Measurements from ENCODE around the gene KIAA0930. TPM values are rescaled to one million over a fixed set of nuclear protein-coding genes. Genes with fewer than 3 reads are reported as not detected.

Gene KIAA0930
- total RNA-seq, 1 donor from 2014 or later, result 18.6 TPM

DNA sequence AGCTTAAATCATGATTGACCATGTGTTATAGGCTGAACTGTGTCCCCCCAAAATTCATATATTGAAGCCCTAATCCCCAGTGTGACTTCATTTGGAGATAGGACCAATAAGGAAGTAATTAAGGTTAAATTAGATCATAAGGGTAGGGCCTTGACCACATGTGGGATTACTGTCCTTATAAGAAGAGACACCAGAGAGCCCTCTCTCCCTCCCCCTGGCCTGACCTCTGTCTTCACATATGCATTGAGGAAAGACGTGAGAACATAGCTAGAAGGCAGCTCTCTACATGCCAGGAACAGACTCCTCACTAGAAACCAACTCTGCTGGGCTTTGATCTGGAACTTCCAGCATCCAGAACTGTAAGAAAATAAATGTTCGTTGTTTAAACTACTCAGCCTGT is 90.6 kb downstream of the KIAA0930 start:
- DNase-seq, result no peak

DNA sequence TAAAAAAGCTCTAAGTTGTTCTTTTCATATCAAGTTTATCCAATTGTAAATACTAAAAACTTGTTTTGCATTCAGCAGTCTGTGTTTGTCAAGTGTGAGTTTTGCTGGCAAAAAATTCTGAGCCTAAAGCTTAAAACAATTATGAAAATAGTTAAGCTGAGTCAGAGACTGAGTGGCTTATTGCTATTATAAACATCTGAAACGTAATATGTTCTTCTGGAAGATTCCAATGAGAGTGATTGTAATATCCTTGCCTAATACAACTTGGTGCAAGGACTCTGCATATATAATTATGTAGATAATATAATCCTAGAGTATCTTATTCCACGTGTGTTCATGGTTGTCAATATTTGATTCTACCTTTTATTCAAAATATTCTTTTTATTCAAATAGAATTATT is 91.0 kb downstream of the KIAA0930 start:
- Histone ChIP-seq H3K36me3 (no peaks in the 10 kb centered on the region), H3K4me3 (no peak overlapping the region), H3K27ac (replicated peaks) (no peak overlapping the region), H3K9me3 (replicated peaks) (no peaks in the 10 kb centered on the region), H3K4me1 (no peaks in the 10 kb centered on the region), H3K27me3 (ENCODE audit: low read depth) (no peaks in the 10 kb centered on the region)
- no peak for DNase-seq
- intact Hi-C loops (cut with micrococcal nuclease), result no loop called here
- TF ChIP-seq, protein P1, sequence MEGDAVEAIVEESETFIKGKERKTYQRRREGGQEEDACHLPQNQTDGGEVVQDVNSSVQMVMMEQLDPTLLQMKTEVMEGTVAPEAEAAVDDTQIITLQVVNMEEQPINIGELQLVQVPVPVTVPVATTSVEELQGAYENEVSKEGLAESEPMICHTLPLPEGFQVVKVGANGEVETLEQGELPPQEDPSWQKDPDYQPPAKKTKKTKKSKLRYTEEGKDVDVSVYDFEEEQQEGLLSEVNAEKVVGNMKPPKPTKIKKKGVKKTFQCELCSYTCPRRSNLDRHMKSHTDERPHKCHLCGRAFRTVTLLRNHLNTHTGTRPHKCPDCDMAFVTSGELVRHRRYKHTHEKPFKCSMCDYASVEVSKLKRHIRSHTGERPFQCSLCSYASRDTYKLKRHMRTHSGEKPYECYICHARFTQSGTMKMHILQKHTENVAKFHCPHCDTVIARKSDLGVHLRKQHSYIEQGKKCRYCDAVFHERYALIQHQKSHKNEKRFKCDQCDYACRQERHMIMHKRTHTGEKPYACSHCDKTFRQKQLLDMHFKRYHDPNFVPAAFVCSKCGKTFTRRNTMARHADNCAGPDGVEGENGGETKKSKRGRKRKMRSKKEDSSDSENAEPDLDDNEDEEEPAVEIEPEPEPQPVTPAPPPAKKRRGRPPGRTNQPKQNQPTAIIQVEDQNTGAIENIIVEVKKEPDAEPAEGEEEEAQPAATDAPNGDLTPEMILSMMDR (IDR thresholded peaks at IDR 0.05; ENCODE audit: borderline replicate concordance), result no peak

More for the DNA sequence above, 90.6 kb downstream of the KIAA0930 start:
- H3K9me3 ChIP-seq (replicated peaks), result no peaks in the 10 kb centered on the region
- TF ChIP-seq, protein P1 (IDR thresholded peaks at IDR 0.05; ENCODE audit: borderline replicate concordance), result no peak
- H3K27ac ChIP-seq (replicated peaks), result no peak overlapping the region
- H3K4me1 ChIP-seq, result no peaks in the 10 kb centered on the region
- H3K27me3 ChIP-seq (ENCODE audit: low read depth), result no peaks in the 10 kb centered on the region
- no peaks in the 10 kb centered on the region for H3K36me3 ChIP-seq
- intact Hi-C loops (cut with micrococcal nuclease), result no loop called here
- H3K4me3 ChIP-seq, result no peak overlapping the region

DNA sequence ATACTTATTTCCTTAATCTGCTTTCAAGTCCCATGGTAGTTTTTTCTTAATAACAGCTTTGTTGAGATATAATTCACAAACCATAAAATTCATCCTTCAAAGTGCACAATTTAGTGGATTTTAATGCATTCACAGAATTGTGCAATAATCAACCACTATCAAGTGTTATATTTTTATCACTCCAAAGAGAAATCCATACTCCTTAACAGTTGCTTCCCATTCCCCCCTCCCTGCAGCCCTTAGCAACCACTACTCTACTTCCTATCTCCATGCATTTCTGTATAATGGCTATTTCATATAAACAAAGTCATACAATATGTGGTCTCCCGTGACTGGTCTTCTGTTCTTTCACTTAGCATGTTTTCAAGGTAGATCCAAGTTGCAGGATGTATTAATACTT is 95.8 kb downstream of the KIAA0930 start:
- no peaks in the 10 kb centered on the region for H3K4me1 ChIP-seq
- DNase-seq, result no peak
- H3K36me3 ChIP-seq, result peaks cover 3% of the 10 kb centered on the region
- no peak overlapping the region for H3K4me3 ChIP-seq
- intact Hi-C loops (cut with micrococcal nuclease), result no loop called here
- H3K27ac ChIP-seq (replicated peaks), result no peak overlapping the region
- no peaks in the 10 kb centered on the region for H3K27me3 ChIP-seq (ENCODE audit: low read depth)
- TF ChIP-seq, protein P1 (IDR thresholded peaks at IDR 0.05; ENCODE audit: borderline replicate concordance), result no peak
- H3K9me3 ChIP-seq (replicated peaks), result peaks cover 18% of the 10 kb centered on the region

DNA sequence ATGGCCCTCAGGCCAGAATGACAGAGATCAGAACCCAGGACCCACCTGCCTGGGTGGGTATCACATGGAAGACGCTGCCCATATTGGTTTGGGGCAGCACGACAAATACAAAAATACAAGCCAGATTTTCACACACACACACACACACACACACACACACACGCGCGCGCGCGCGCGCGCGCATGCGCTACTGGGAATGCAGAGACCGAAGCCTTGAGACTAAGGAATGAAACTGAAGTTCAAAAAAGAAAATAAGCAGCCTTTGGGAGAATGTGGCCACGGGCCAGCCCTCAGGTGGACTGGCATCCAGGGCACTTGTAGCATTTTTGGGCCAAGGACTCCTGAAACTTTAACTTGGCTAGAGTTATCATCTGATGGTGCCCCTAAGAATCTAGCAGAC is 98.3 kb downstream of the KIAA0930 start:
- H3K27ac ChIP-seq (replicated peaks), result no peak overlapping the region
- H3K36me3 ChIP-seq, result peaks cover 3% of the 10 kb centered on the region
- H3K9me3 ChIP-seq (replicated peaks), result peaks cover 18% of the 10 kb centered on the region
- TF ChIP-seq, protein P1 (IDR thresholded peaks at IDR 0.05; ENCODE audit: borderline replicate concordance), result no peak
- H3K4me3 ChIP-seq, result no peak overlapping the region
- no peaks in the 10 kb centered on the region for H3K27me3 ChIP-seq (ENCODE audit: low read depth)
- H3K4me1 ChIP-seq, result no peaks in the 10 kb centered on the region
- no peak for DNase-seq
- intact Hi-C loops (cut with micrococcal nuclease), result no loop called here

Small RNA genes within 50 kb of the gene (microRNA-seq; reads per million reads assigned to microRNA genes)
- 1.2 reads per million for gene MIR1249

Other genes with a start within 250 kb of the KIAA0930 start
- 0.69 TPM for gene PHF21B, start 230.9 kb downstream of the KIAA0930 start, total RNA-seq
- 12.9 TPM for gene NUP50, start 77.0 kb downstream of the KIAA0930 start, total RNA-seq
- not detected for gene UPK3A, start 44.1 kb upstream of the KIAA0930 start, total RNA-seq
- 14.1 TPM for gene FAM118A, start 69.0 kb upstream of the KIAA0930 start, total RNA-seq
- gene SMC1B, start 172.7 kb upstream of the KIAA0930 start, total RNA-seq, result not detected
- gene RIBC2, start 172.8 kb upstream of the KIAA0930 start, total RNA-seq, result not detected